HG03342 (cell line): Measurements from ENCODE around the gene BCL2.

ENCODE experiments used
- ATAC-seq: cut with Tn5 transposase; IDR thresholded peaks from one replicate; pipeline ENCODE4 v1.9.1; 2021; ENCODE audit warnings: mild to moderate bottlenecking, moderate library complexity; ENCODE audit not compliant: unreplicated experiment

BCL2 gene

DNA sequence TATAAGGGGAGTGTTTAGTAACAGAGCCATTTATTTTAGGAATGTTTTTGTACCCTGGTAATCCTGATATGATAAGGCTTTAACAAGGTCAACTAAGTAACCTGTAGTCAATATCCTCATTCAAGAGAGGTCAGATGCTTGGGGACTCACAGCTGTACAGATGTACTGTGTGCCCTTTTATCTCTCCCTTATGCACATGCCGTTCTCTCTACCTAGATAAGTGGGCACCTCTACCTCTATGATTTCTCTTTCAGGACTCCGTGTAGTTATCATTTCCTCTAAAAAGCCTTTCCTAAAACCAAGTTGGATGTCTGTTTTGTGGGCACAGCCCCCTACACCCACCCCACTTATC lies 132.4 kb downstream of the BCL2 start:
- no peak for ATAC-seq

DNA sequence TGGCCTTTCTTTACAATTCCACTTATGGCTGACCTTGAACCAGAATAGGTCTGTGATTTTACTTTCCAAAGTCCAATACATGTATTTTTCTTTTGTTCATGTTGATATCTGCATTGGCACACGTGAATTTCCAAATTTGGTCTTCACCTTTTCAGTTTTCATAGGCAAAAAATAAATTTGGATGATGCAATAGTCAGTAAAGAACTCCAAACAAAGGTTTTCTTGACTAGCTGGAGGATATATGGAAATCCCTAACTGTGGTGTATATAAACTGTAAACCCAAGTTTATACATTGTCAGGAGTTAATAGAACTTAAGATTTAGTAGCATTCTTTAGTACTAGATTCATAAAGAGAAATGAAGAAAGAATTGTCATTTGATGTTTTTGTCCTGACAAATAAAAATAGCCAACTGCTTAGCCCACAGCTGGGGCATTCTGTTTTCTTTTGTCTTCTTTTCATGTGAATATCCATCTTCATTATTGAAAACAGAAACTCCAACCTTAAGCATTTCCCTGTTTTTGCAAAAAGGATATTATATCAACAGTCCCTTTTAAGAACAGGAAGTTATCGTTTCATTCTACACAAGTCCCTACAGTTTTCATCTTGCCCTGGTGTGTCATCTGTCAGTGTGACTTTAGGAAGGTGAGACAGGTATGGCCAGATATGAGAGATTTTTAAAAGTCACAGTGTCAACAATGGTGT lies 132.9 kb downstream of the BCL2 start:
- no peak for ATAC-seq

DNA sequence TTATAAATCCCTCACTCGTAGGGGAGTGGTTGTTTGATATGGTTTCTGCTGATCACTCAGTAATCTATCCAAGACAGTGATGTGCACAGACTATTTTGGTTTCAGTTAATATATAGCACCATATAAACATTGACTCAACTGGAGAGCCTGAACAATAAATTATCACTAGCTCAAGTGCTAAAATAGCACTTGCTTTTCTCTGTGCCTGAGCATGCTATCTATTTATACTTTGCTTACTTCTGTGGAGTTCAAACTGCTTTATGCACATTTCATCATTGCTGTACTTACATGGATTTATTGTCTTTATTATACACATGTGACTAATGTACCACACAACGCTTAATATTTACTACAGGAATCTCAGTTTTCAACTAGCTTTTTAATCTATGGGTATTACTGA lies 133.6 kb downstream of the BCL2 start:
- no peak for ATAC-seq

DNA sequence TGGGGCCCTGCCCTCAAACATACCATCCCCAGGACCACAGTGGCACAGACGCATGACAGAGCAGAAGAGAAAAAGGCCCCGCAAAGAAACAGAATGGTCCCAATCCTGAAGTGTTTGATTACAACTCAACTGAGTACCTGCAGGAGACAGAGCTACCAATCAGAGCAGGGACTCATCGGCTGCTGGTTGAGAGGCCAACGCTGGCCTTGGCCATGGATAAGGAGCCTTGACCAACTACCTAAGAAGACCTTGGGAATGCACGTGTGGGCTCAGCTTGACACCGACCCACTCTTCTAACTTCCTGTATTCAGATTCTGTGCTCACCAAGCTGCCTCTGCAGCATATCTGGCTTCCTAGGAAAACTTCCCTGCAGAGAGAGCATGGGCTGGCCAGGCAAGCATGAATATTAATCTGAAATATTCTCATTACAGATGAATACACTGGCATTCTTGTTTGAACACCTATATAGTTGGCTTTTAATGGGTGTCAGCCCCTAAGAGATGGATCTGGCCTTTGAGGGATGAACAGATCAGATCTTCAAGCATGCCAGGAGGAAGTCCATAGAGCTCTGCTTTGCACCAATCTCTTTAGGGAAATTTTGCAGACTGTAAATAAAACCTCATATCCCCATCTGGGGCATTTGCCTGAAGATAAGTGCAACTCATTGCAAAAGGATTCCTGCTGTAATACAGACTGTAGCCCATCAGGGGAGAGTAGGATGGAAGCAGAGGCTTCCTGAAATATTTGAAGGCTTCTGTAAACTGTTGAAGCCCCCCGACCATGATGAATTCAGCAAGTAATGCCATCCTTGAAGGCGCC lies 135.4 kb downstream of the BCL2 start:
- ATAC-seq: no peak

DNA sequence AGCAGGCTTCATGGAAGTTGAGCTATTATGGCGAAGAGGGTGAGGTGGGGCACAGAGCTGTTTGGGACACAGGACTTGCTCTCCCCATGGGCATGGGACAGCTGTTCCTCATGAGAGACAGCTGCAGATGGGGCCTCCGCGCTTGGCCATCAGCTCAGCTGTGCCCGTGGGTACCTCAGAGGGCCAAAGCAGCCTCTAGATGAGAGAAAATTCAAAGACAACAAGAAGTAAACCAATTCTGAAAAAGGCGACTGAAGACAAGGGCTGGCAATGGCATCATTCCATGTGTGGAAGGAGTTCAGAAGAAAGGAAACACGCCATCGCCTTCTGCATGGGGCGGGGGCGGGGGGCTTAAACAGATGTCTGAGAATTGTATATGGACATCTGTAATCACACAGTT lies 136.2 kb downstream of the BCL2 start:
- ATAC-seq: no peak

DNA sequence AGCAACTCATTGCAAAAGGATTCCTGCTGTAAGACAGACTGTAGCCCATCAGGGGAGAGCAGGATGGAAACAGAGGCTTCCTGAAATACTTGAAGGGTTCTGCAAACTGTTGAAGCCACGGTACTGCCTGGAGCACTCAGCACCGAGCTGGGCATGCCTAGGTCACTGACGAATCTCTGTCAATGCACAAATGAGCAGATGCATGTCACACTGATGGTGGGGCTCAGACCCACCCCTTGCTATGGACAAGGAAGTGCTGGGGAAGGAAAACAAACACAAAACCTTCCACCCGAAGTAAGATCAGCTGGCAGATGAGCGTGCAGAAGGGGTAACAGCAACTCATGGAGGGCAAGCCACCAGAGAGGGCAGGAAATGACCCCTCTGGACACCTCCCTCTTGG lies 136.7 kb downstream of the BCL2 start:
- no peak for ATAC-seq

DNA sequence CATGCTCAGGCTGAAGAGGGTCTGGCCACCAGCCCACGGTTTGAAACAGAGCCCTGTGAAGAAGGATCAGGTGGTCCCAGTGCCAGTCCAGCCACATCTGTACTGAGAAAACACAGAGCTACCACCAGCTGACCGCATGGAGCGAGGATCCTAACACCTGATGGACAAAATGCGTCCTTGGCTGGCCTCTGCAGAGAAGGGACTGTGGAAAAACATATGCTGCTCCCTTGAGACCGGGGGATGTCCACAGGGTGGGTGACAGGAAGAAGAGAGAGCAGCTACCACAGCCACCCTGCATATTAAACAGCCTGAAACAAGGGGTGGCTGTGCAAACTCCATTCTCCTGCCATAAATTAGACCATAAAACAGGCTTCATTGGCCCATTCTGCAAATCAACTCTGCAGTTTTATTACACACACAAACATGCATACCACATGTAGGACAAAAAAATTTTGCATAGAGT lies 137.2 kb downstream of the BCL2 start:
- no peak for ATAC-seq

DNA sequence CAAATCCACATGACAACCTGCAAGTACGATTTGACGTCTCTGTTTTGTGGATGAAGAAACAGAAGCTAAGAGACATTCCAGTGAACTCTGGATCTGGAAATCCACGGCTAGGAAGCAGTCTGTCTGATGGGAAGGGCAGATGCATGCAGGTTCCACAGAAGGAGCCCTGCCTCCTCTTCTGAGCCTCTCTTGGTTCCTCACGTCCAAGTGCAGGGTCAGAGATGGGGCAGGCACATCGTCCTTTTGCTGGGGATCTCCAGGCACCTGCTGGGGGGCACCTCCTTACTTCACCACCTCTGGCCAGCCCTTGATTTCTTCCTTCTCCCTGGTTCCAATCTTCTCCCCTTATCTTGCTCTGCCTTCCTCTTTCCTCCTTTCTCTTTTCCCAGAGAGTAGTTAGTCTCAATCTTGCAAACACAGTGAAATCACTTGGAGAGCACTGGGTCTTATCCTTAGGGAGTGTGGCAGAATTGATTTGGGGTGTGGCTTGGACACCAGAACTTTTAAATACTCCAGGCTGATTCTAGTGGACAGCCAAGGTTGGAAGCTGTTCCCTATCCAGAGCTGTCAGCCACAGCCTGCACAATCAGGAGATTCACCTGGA lies 137.8 kb downstream of the BCL2 start:
- no peak for ATAC-seq

DNA sequence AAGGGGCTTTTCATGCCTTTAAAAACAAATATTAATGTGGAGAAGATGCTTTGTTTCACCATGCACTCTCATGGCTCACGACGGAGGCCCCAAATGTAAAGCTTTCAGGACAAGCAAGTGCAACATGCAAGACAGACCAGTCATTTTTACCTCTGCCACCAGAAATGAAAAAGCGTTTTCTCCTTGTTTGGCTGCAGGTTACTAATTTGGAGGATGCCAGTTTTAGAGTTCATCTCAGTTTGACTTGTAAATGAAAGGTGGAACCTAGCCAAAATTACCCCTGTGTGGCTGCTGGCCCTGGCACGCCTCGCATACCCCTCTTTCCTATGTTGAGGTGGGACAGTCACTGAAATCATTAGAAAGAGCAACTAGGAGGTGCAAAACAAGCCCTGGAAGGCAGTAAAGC lies 138.6 kb downstream of the BCL2 start:
- ATAC-seq: peak; percentile 27

DNA sequence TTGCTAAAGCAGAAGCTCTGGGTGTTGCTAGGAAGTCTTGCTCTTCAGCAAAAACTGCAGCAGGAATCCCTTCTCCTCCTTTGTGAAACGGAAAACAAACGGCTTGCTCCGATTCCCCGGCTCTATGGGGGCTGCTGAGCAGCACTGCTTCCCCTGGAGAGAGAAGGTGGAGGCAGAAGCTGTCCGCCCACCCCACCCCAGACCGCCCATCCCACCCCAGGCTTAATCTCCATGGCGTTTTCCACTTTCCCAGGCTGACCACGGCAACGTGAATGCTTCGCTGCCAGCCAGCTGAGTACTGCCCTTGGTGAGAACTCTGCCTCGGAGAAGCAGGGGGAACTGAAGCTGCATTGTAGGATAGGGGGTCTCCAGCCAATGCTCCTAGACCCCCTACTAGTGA lies 139.2 kb downstream of the BCL2 start:
- no peak for ATAC-seq

DNA sequence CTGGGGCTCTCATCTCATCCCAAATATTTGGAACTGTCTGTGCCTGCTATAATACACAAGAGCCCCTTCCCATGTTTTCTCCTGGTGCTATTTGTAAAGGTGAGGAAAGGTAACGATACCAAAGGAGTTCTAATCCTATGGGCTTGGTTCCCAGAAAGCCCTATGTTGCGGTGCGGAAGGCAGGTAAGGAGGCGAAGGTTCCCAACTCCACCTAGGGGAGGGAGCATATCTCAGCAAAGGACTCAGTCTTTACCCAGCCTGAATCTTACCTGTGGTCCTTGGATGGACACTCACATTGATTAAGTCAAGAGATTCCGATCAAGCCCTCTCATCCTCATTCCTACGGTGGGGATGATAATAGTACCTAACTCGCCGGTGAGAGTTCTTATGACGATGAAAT lies 140.1 kb downstream of the BCL2 start:
- no peak for ATAC-seq

DNA sequence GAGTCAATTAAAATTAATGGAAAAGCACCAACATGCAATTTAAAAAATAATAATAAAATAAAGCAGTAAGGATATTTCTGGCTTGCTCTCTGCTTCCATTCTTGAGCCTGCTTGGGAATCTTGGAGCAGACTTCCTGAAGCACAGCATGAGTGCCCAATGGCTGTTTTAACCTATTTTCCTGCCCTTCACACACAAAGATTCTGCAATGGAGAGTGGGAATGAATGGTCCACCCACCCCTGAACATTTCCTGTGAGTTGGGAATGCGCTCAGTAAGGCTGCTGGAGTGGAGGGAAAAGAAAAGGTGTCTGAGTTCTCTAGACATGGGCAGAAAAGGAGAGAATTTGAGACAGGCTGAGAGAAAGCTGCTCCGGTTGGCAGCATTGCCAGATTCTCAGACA lies 140.6 kb downstream of the BCL2 start:
- no peak for ATAC-seq

DNA sequence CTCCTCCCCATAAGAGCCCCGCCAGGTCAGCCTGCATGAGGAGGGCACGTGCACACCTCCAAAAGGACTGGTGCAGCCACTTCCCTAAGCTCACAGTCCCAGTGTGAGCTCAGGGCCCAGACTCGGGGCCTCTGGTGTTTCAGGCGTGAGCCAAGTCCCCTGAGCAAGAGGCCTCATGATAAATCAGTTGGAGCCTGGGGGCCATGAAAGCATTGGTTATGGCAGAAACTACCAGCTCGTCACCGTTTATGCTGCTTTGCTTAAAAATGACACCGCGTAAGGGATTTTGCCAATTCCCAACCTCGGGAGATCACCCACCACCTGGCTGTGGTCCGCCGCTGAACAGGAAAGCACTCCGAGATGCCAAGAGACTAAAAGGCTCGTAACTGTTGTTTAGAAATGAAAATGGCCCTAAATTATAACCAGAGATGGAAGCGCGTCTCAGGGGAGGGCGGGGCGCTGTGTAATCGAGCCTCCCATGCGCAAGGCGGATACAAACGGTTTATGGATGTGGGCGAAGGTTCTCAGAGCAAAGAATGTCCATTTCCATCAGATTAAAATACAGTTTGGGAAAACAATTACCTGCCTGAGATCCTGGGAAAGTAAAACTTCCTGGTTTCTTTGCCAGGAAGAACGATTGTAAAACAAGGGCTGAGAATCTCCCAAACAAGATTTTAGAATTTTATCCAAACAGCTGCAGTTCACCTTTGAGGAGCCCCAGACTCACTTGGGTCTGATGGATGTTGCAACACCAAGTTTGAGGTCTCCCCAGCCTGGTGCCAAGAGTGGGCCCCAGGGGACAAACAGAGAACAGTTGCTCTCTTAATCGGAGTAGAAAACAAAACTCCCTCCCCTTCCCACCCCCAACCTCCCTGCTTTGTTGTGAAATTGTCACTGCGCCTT lies 141.4 kb downstream of the BCL2 start:
- ATAC-seq: no peak

DNA sequence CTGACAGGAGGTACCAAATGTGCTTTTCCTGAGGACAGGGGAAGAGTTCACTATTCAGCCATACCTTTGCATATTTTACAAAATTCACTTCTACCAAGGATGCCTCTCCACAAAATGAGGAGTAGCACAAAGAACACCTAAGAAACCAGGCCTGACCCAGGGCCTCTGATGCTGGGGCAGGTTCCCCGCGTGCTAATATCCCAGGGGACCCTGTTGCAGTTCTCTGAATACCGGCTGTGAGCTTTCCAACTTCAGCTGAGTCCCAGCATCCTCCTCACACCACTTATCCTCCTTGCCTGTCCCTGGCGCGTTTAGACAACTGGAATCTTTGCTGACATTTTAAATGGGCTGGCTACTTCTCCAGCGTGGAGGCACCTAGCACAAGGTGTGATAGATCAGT lies 142.3 kb downstream of the BCL2 start:
- ATAC-seq: no peak

DNA sequence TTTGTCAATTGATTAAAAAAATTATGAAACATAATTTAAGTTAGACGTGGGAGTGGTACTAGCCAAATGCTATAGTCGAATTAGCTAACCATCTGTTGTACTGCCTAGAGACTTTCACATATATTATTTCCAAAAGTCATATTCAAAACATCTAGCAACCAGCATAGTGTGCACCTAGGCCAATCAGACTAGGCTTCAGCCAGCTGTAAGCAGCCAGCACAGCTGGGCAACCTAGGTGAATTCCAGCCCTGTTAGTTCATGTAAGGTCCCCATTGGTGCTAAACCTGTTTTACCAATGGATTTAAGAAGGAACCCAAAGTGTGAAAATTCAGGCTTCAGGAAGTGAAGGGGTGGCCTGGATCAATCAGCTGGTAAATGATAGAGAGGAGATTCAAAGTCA lies 144.3 kb downstream of the BCL2 start:
- ATAC-seq: no peak

DNA sequence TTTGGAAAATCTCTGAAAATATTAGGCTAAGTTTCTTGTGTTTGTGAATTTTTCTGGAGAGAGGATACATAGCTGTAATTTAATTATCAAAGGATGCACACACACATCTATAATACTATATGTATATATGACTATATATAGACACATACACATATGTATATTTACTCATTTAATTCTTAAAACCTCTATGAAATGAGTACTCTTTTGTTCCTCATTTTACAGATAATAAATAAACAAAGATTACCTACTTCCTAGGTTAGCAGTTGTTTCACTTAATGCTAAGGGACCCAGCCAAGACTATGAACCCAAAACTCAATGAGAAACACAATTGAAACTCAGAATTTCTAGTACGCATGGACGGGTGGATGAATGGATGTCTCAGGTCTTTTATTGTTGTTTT lies 145.6 kb downstream of the BCL2 start:
- ATAC-seq: no peak

DNA sequence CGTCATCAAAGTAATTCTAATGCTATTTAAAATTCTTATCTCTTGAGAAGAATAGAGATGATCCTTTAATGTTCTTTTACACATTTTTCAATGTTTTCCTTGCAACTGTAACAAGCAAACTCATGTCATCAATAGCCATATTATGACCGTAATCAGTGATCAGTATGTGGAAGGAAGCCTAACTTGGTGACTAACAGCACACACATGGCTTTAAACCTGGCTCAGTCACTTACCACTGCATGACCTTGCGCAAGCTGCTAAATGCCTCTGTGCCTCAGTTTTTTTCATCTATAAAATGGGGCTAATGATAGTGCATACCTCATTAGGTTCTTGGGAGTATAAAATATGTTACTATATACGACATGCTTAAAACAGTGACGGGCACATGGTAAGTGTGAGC lies 149.7 kb downstream of the BCL2 start:
- no peak for ATAC-seq

DNA sequence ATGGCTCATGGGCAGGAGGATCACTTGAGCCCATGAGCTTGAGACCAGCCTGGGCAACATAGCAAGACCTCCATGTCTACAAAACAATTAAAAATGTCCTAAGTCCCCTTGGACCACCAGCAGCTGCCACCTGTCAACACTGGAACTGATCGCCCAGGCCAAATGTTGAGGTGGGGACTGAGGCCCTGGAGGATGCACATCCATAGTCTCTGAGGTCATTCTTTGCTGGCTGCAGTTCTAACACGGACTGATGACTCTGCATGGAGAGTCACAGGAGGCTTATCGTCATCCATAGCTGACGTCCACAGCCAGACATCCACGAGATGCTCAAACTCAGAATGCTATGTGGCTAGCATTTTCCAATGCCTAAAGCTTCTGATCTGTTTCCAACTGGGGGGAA lies 151.3 kb downstream of the BCL2 start:
- no peak for ATAC-seq

DNA sequence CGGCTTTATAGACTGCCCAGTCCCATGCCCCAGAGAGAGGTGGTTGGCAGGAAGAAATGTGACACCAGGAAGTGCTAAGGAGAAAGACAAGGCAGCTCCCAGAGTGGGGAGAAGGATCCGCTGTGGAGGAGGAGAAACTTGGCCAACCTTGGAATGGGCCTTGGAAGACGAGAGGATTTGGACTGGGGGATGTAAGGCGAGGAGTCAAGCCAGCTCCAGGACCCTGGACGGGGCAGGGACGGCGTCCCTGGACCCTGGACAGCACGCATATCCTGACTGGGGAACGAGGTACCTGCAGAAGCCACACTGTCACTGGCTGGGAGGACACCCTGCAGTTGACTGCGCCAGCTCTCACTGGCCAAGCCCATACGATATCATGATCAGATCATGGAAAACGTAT lies 153.4 kb downstream of the BCL2 start:
- no peak for ATAC-seq

DNA sequence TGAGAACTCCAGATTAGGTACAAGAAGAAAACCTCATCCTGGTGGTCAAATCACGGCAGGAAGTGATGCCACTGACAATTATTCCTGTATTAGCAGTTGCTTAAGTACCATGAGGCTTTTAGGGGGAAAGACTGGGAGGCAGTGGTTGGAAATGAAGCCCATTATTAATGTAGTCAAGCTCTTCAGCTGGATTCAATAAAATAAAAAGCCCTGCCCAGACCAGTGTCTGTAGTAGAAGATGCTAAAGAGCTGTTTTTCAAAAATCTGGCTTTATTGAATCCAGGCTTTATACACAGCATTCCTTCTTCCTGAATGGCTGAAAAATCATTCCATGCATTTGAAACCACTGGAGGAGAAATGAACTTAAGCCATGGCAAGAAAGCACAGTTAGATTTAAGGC lies 155.2 kb downstream of the BCL2 start:
- no peak for ATAC-seq
